Ecto neural progenitor cell (in vitro differentiated cells): ENCODE measurements around the gene TPTE.
"Not testable (repeated sequence)": the region's sequence is repeated elsewhere in the genome, so short reads cannot be mapped to it uniquely, and the experiment has no call there.

Experiments
- DNase-seq: peaks from one replicate; pipeline ENCODE4 v3.0.0-alpha.2; 2018; ENCODE audit warnings: low spot score

The TPTE gene

DNA sequence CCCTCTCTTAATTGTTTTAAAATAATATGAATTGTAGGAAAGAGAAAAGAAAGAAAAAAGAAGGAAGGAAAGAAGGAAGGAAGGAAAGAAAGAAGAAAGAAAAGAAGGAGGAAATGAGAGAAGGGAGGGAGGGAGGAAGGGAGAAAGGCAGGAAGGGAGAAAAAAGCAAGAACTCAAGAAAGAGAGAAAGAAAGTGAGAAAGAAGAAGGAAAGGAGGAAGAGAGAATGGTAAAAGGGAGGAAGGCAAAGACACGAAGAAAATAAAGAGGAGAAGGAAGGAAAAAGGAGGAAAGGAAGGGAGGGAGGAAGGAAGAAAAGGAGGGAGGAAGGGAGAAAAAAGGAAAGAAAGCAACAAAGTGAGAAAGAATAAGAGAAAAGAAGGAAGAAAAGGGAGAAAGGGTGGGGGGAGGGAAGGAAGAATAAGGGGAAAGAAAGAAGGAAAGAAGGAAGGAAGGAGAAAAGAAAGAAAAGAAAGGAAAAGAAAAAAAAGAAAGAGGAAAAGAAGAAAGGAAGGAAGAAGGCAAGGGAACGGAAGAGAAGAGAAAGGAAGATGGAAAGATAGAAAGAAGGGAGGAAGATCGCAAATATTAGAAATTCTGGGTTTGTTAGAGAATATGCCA lies 95.9 kb downstream of the TPTE start:
- not testable (repeated sequence) for DNase-seq

DNA sequence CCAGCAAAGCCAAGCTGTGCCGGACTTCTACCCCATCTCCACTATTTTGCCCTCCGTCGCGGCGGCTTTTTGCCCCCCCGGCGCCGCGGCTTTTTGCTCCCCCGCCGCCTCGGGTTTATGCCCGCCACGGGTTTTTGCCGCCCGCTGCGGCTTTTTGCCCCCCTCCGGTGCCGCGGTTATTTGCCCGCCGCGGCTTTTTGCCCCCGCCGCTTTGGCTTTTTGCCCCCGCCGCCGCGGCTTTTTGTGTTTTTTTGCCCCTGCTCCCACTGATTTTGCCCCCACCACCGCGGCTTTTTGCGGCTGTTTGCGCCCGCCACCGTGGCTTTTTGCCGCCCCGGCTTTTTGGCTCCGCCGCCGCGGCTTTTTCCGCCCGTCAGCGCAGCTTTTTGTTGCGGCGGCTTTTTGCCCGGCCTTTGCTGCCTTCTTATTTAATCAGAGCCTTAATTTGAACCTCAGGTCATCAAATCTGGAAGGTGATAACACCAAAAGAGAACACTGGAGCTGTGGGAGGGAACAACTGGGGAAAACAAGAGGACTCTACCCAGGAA lies 106.0 kb downstream of the TPTE start:
- DNase-seq: no peak

DNA sequence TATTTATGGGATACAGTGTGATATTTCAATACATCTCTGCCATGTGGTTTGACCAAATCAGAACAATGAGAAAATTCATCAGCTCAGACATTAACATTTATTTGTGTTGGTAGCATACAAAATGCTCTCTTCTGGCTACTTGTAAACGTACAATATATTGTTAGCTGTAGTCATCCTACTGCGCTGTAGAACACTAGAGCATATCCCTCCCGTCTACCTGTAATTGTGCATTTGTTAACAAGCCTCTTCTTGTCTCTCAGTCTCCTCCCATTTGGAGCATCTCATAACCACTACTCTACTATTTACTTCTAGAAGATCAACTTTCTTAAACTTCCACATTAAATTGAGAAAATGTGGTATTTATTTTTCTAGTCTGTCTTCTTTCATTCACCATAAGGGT lies 107.9 kb downstream of the TPTE start:
- not testable (repeated sequence) for DNase-seq

DNA sequence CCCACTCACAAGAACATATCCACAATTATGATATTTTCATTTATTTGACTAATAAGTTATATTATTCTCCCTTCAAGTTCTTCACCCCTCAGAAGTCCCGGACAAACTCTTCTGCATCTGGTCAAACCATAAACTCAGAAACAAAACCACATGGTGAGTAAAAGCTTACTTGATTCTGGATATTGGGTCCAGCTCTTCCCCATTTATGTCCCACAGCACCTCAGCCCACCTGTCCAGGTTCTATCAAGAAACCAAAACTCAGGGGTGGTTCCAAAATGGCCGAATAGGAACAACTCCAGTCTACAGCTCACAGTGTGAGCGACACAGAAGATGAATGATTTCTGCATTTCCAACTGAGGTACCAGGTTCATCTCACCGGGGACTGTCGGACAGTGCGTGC lies 109.4 kb downstream of the TPTE start:
- DNase-seq: not testable (repeated sequence)

DNA sequence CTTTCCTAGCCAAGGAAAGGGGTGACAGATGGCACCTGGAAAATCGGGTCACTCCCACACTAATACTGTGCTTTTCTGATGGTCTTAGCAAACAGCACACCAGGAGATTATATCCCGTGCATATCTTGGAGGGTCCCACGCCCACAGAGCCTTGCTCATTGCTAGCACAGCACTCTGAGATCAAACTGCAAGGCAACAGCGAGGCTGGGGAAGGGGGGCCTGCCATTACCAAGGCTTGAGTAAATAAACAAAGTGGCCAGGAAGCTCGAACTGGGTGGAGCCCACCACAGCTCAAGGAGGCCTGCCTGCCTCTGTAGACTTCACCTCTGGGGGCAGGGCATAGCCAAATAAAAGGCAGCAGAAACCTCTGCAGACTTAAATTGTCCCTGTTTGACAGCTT lies 109.9 kb downstream of the TPTE start:
- DNase-seq: not testable (repeated sequence)

DNA sequence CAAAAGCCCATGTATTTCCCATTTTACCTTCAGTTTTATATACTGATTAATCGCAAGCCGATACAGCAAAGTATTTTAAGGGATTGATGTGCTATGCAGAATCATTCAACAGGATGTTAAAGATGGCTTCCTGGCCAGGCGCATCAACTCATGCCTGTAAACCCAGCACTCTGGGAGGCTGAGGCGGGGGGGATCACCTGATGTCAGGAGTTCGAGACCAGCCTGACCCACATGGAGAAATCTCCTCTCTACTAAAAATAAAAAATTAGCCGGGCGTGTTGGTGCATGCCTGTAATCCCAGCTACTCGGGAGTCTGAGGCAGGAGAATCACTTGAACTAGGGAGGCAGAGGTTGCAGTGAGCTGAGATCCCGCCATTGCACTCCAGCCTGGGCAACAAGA lies 116.8 kb downstream of the TPTE start:
- not testable (repeated sequence) for DNase-seq

DNA sequence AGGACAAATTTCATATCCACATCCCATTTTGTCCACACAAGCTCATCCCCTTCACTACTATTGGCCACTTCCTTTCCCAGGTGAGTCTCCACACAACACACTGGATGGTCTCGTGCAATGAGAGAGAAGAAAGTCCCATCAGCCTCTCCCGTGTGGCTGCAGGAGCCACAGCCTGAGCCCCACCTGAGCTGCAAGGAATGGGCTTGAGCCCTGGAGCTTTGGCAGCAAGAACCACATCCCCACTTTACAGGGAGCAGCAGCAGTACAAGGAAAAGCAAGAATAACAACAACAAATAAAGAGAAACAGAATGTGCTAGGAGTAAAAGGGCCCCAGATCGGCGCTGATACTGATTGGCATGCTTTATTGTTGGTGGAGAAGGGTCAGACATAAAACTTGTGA lies 117.7 kb downstream of the TPTE start:
- no peak for DNase-seq

DNA sequence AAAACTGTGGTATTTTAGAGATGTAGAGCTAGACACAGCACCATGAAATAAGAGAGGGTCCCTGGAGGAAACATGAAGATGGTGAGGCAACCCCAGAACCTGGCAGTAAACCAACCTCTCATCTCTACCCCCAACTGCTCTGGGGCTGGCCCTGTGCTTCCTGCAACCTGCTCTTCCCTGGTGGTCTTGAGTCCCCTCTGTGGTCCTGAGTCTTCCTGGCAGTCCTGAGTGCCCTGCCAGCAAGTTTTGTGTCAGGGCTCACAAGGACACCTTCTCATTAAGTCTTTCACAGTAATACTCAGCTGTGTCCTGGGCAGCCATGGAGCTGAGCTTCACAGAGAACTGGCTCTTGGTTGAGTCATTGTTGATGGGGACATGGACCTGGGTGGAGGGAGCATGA lies 118.4 kb downstream of the TPTE start:
- DNase-seq: not testable (repeated sequence)

DNA sequence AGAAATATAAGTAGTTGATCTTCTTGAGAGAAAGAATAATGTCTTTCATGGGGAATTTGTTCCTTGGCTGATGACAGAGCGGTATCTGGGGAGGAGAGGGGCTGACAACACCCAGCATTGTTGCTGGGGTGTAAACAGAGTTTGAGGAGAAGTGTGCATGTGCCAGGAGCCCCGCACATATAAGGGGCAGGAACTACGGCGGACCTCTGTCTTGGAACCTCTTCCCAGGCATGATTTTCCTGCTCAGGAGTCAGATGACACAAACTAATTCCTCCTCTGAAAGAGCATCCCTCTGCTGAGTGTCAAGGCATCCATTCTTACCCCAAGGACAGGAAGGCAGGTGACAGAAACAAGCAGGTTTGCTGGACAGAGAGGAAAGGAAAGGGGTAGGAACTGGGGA lies 119.1 kb downstream of the TPTE start:
- DNase-seq: no peak

DNA sequence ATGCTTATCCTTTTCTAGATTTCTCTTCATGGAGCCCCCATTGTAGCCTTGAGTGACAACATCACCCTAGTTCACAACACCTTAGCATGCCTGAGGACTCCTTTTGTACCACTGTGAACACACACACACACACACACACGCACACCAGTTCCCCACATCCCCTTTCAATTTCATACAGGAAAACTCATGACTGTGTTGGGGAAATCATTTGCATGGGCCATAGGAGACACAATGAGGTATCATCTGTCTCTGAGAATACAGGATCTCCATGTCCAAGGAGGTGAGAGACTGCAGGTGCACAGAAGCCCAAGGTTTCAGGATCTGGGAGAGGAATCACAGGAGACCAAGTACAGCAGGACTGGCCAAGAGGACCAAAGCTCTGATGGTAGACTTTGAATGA lies 119.7 kb downstream of the TPTE start:
- no peak for DNase-seq

DNA sequence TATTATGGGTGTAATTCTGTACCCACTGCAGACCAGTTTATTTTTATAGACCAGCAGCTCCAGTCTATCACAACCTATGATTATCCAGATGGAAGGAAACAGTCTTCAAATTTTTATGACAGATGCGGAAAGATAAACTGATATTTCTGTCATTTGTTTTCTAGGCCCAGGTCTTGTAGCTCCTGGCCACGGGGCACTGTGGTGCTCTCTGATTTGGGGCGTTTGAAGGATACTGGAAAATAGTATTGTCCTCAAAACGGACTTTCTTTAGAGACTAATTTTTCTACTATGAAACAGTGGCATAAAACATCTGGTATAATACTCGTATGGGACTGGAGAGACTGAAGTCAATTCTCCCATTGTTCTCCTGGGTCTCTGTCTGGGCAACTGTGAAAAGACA lies 124.3 kb downstream of the TPTE start:
- not testable (repeated sequence) for DNase-seq

DNA sequence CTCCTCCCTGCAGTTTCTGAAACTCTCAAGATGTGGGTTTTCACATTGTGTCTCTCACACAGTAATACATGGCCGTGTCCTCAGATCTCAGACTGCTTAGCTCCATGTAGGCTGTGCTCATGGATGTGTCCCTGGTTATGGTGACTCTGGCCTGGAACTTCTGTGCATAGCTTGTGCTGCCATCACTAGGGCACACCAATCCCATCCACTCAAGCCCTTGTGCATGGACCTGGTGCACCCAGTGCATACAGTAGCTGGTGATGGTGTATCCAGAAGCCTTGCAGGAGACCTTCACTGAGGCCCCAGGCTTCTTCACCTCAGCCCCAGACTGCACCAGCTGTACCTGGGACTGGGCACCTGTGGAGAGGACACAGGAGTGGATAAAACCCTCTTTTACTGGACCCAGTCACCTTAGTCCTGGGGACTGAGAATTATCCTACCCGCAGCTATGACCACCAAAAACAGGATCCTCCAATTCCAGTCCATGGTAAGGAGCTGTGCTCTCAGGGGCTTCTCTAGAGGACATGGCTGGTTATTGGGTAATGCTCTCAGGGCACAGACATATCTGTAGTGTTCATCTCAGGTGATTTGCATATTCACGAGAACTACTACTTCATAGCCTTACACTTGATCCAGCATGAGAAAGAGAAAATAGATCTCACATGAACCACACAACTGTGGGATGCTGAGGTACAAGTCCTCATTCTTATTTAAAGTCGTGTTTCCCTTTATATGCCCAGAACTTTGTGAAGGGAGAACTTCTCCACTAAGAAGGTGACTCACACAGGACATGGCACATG lies 128.2 kb downstream of the TPTE start:
- DNase-seq: not testable (repeated sequence)

DNA sequence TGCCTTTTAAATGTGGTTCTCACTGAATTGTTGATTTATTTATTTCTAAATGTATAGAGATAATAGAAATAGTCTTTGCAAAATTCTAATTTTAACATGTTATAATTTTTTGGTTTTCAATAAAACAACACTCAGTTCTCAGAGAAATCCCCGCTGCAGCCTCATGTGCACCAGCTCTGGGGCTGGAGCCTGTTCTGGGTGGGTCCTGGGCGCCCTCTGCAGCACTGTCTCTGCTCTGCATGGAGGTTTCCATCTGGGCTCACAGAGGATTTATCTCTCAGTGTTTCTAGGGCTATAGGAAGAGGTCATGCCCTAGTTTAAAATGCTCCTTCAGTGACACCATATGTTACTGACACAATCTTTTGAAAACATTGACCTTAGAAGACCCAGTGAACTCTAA lies 128.9 kb downstream of the TPTE start:
- not testable (repeated sequence) for DNase-seq
